ENCODE measurements around the gene EML2.

EML2 gene

DNA sequence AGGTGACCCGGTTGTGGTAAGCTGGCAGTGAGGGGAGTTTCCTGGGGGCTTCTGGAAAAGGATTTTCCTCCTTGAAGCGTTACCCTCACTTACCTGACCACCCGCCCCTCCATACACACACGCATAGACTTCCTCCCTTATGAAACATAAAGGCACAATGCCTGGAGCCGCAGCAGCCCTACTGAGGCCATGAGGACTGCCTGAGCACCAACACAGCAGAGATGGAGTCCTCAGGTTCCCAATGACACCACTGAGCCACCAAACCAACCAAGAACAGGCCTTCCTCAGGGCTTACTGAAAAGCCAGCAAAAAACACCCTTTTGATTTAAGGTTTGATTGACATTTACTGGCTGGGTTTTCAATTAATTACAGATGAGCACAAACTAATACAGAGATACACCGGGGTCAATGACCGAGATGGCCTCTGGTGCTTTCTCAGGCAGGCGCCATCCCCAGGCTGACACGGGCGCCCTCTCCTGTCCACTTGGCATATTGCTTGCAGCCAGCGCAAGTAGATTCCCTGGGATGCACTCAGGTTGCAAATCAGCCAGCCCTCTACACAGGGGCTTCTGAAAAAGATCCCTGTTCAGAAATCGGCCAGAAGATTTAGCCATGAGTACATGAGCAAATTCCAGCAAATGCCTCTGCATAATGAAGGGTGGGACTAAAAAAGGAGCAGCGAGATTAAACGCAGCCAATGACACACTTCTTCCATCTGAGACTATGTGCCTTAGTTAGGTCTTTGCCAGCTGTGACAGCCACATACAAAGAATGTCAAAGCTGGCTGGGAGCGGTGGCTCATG is 69.4 kb downstream of the EML2 start:
- Histone ChIP-seq H3K4me3 (ENCODE audit: low read depth in 1 of 2, low read length in 2 of 2) (no peak overlapping the region), H3K9ac (ENCODE audit: low read depth, low read length) (no peak overlapping the region), H3K4me2 (ENCODE audit: insufficient read depth, low read length) (no peak overlapping the region), H3K4me1 (ENCODE audit: insufficient read depth, low read length) (no peaks in the 10 kb centered on the region), H4K20me1 (ENCODE audit: insufficient read depth, low read length) (peaks cover 6% of the 10 kb centered on the region; the same call in 1 of the 2 replicates), H2AFZ (ENCODE audit: low read depth, low read length) (no peak overlapping the region), H3K79me2 (ENCODE audit: insufficient read depth, low read length) (peaks cover 27% of the 10 kb centered on the region), H3K36me3 (ENCODE audit: insufficient read depth, low read length) (no peaks in the 10 kb centered on the region), H3K27ac (ENCODE audit: low read length) (no peak overlapping the region), H3K9me3 (ENCODE audit: insufficient read depth, low read length, severe bottlenecking) (no peaks in the 10 kb centered on the region), H3K27me3 (ENCODE audit: insufficient read depth, low read length, poor library complexity) (no peaks in the 10 kb centered on the region)
- ATAC-seq (ENCODE audit: insufficient read depth, low read depth) (peak; percentile 37; the same call in 1 of the 3 replicates), DNase-seq (peak; percentile 47)
- TF ChIP-seq EZH2 (IDR thresholded peaks at IDR 0.05; ENCODE audit: borderline replicate concordance, low read depth, low read length, severe bottlenecking) (no peak), CTCF (IDR thresholded peaks at IDR 0.05; ENCODE audit: borderline replicate concordance, extremely low read depth, low read length, poor library complexity, severe bottlenecking) (peak; percentile 71)

DNA sequence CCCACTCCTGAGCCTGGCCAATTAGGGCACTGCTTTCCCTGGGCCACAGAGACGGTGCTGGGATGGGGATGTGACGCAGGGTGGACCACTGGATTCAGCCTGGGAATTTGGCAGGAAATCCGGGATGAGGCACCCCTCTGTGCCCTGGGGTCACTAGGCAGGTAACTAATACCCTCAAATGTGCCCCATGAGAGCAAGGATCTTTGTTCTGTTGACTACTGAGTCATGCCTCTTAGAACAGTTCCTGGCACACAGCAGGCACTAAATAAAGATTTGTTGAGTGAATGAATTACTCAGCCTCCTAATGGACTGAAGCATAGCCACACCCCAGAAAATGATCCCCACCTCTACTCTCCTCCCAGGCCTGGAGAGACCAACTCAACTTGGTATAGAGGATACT is 70.5 kb downstream of the EML2 start:
- no peak overlapping the region for H3K4me3 ChIP-seq (ENCODE audit: low read depth in 1 of 2, low read length in 2 of 2)
- no peak overlapping the region for H3K4me2 ChIP-seq (ENCODE audit: insufficient read depth, low read length)
- H3K9ac ChIP-seq (ENCODE audit: low read depth, low read length) = no peak overlapping the region
- no peak overlapping the region for H3K27ac ChIP-seq (ENCODE audit: low read length)
- H3K36me3 ChIP-seq (ENCODE audit: insufficient read depth, low read length) = no peaks in the 10 kb centered on the region
- DNase-seq (no peak), ATAC-seq (ENCODE audit: insufficient read depth, low read depth) (no peak)
- H2AFZ ChIP-seq (ENCODE audit: low read depth, low read length) = no peak overlapping the region
- H4K20me1 ChIP-seq (ENCODE audit: insufficient read depth, low read length) = peaks cover 6% of the 10 kb centered on the region; the same call in 1 of the 2 replicates
- no peaks in the 10 kb centered on the region for H3K4me1 ChIP-seq (ENCODE audit: insufficient read depth, low read length)
- no peaks in the 10 kb centered on the region for H3K27me3 ChIP-seq (ENCODE audit: insufficient read depth, low read length, poor library complexity)
- TF ChIP-seq CTCF (IDR thresholded peaks at IDR 0.05; ENCODE audit: borderline replicate concordance, extremely low read depth, low read length, poor library complexity, severe bottlenecking) (no peak), EZH2 (IDR thresholded peaks at IDR 0.05; ENCODE audit: borderline replicate concordance, low read depth, low read length, severe bottlenecking) (no peak)
- peaks cover 24% of the 10 kb centered on the region for H3K79me2 ChIP-seq (ENCODE audit: insufficient read depth, low read length)
- no peaks in the 10 kb centered on the region for H3K9me3 ChIP-seq (ENCODE audit: insufficient read depth, low read length, severe bottlenecking)

DNA sequence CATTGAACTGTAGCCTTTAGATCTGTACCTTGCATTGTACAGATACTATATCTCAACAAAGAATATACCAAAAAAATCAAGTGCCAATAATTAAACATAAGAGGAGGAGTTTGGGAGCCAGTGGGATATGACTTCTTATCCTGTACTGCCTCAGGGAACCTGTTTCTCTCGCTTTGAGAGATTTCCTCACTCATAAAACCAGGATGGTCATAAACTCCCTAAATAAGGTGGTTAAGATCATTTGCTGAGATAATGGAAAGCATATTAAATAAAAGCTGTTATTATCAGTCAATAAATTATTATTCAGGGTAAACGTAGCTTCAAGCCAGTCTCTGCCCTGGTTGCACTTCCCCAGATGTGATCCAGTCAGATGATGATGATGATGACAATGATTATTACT is 71.6 kb downstream of the EML2 start:
- H3K4me1 ChIP-seq (ENCODE audit: insufficient read depth, low read length) = no peaks in the 10 kb centered on the region
- no peaks in the 10 kb centered on the region for H3K36me3 ChIP-seq (ENCODE audit: insufficient read depth, low read length)
- H3K4me3 ChIP-seq (ENCODE audit: low read depth in 1 of 2, low read length in 2 of 2) = no peak overlapping the region
- no peak overlapping the region for H2AFZ ChIP-seq (ENCODE audit: low read depth, low read length)
- H3K27me3 ChIP-seq (ENCODE audit: insufficient read depth, low read length, poor library complexity) = no peaks in the 10 kb centered on the region
- no peak for DNase-seq
- H3K4me2 ChIP-seq (ENCODE audit: insufficient read depth, low read length) = no peak overlapping the region
- H4K20me1 ChIP-seq (ENCODE audit: insufficient read depth, low read length) = peaks cover 6% of the 10 kb centered on the region; the same call in 1 of the 2 replicates
- TF ChIP-seq CTCF (IDR thresholded peaks at IDR 0.05; ENCODE audit: borderline replicate concordance, extremely low read depth, low read length, poor library complexity, severe bottlenecking) (no peak), EZH2 (IDR thresholded peaks at IDR 0.05; ENCODE audit: borderline replicate concordance, low read depth, low read length, severe bottlenecking) (no peak)
- peaks cover 24% of the 10 kb centered on the region; the same call in 1 of the 2 replicates for H3K79me2 ChIP-seq (ENCODE audit: insufficient read depth, low read length)
- no peak for ATAC-seq (ENCODE audit: insufficient read depth, low read depth)
- H3K9me3 ChIP-seq (ENCODE audit: insufficient read depth, low read length, severe bottlenecking) = no peaks in the 10 kb centered on the region
- no peak overlapping the region for H3K27ac ChIP-seq (ENCODE audit: low read length)
- H3K9ac ChIP-seq (ENCODE audit: low read depth, low read length) = no peak overlapping the region
